Measurements from ENCODE around the gene ENPEP.
"Not testable (repeated sequence)": the region's sequence is repeated elsewhere in the genome, so short reads cannot be mapped to it uniquely, and the experiment has no call there.

The ENPEP gene

GRCh38 chr4:110484767-110485166, 8.8 kb downstream of the ENPEP start:
- in situ Hi-C loops (cut with MboI; ENCODE audit: low sequenced_read_pairs), result no loop called here

GRCh38 chr4:110485452-110485851, 9.5 kb downstream of the ENPEP start:
- in situ Hi-C loops (cut with MboI; ENCODE audit: low sequenced_read_pairs), result no loop called here

GRCh38 chr4:110486256-110486655, 10.3 kb downstream of the ENPEP start:
- in situ Hi-C loops (cut with MboI; ENCODE audit: low sequenced_read_pairs), result no loop called here

- in situ Hi-C loops (cut with MboI; ENCODE audit: low sequenced_read_pairs), result not testable (repeated sequence)
These were observed 10.9 kb downstream of the ENPEP start for GRCh38 chr4:110486850-110487249.

- in situ Hi-C loops (cut with MboI; ENCODE audit: low sequenced_read_pairs), result no loop called here
These were observed 11.9 kb downstream of the ENPEP start for GRCh38 chr4:110487873-110488272.

GRCh38 chr4:110489901-110490508, 14.1 kb downstream of the ENPEP start:
- in situ Hi-C loops (cut with MboI; ENCODE audit: low sequenced_read_pairs), result no loop called here

GRCh38 chr4:110492522-110492921, 16.6 kb downstream of the ENPEP start:
- in situ Hi-C loops (cut with MboI; ENCODE audit: low sequenced_read_pairs), result no loop called here

GRCh38 chr4:110493520-110493919, 17.6 kb downstream of the ENPEP start:
- in situ Hi-C loops (cut with MboI; ENCODE audit: low sequenced_read_pairs), result no loop called here

- in situ Hi-C loops (cut with MboI; ENCODE audit: low sequenced_read_pairs), result no loop called here
These were observed 22.5 kb downstream of the ENPEP start for GRCh38 chr4:110498420-110498819.

- in situ Hi-C loops (cut with MboI; ENCODE audit: low sequenced_read_pairs), result no loop called here
These were observed 23.2 kb downstream of the ENPEP start for GRCh38 chr4:110499126-110499525.

- in situ Hi-C loops (cut with MboI; ENCODE audit: low sequenced_read_pairs), result no loop called here
These were observed 25.9 kb downstream of the ENPEP start for GRCh38 chr4:110501826-110502225.

- in situ Hi-C loops (cut with MboI; ENCODE audit: low sequenced_read_pairs), result no loop called here
These were observed 27.5 kb downstream of the ENPEP start for GRCh38 chr4:110503270-110504083.

- in situ Hi-C loops (cut with MboI; ENCODE audit: low sequenced_read_pairs), result no loop called here
These were observed 28.1 kb downstream of the ENPEP start for GRCh38 chr4:110504084-110504435.

GRCh38 chr4:110505440-110505839, 29.5 kb downstream of the ENPEP start:
- in situ Hi-C loops (cut with MboI; ENCODE audit: low sequenced_read_pairs), result no loop called here

- in situ Hi-C loops (cut with MboI; ENCODE audit: low sequenced_read_pairs), result no loop called here
These were observed 33.1 kb downstream of the ENPEP start for GRCh38 chr4:110508827-110509710.

- in situ Hi-C loops (cut with MboI; ENCODE audit: low sequenced_read_pairs), result no loop called here
These were observed 34.3 kb downstream of the ENPEP start for GRCh38 chr4:110510277-110510676.

- in situ Hi-C loops (cut with MboI; ENCODE audit: low sequenced_read_pairs), result no loop called here
These were observed 35.1 kb downstream of the ENPEP start for GRCh38 chr4:110510955-110511544.

GRCh38 chr4:110512901-110513300, 36.9 kb downstream of the ENPEP start:
- in situ Hi-C loops (cut with MboI; ENCODE audit: low sequenced_read_pairs), result no loop called here

GRCh38 chr4:110514889-110515479, 39.0 kb downstream of the ENPEP start:
- in situ Hi-C loops (cut with MboI; ENCODE audit: low sequenced_read_pairs), result no loop called here

GRCh38 chr4:110515676-110516075, 39.7 kb downstream of the ENPEP start:
- in situ Hi-C loops (cut with MboI; ENCODE audit: low sequenced_read_pairs), result no loop called here

All from HL-60/S4 treated with phorbol 12-myristate 13-acetate at 8.2 ng/mL for 4 days and 3 days (cell line).